ENCODE data around the gene SLC41A2. TPM values are rescaled to one million over a fixed set of nuclear protein-coding genes. Genes with fewer than 3 reads are reported as not detected.

Gene SLC41A2
- total RNA-seq, result 100 to 1,000 TPM in 3 of 6 experiments, 10 to 100 TPM in 3; 64.1 to 115 (median 99.2) TPM
- long read RNA-seq, partial matches to known transcripts, result 0 of 3 reads
- long read RNA-seq, other reads (novel, unspliced or antisense), result 3 of 3 reads

DNA sequence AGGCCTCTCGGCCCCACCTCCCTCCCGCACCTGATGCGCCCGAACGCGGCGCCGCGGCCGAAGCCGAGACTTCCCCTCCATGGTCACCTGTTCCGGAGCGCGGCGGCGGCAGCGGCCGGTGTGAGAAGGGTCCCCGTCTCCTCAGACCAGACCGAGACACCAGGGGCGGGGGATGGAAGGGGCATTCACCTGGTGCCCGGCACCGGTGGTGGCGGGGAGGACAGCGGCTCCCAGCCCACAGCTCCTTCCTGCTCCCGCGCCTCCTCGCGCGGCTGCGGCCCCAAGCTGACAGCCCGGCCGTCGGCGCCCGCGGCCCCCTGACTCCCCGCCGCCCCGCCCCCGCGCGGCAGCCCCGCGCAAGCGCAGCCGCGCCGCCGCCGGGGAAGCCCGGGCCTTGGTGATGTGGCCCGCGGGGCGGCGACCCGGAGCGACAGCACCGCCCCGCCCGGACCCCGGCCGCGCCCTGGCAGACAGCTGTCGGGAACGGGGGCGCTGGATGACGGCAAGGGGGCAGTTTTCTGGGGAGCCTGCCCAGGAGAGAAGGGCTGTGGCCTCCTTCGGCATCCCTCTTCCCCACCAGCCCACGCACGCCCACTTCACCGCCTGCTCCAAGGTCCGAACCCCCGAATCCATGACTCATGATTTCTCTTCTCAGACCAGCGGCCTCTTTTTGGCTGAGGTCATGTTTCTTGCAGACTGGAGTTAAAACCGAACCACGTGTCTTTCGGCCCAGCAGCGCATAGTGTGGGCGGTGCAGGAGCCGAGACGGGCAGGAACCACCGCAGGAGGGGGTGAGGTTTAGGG lies at the start of gene SLC41A2:
Gene SLC41A2, minus strand, starts transcription at position 290 of the 804 bp plus-strand sequence. CDS start 29,763 bp downstream, outside the sequence.
- Histone ChIP-seq H3K4me3 (peak within 1 kb of the TSS; percentile 75 to 83 (median 80)), H3K4me1 (peaks cover 0 to 31% (median 7%) of the 10 kb centered on the region in 4 donors), H3K36me3 (no peaks in the 10 kb centered on the region), H3K27me3 (no peaks in the 10 kb centered on the region), H3K9me3 (no peaks in the 10 kb centered on the region), H3K27ac (peak within 1 kb of the TSS; percentile 87 to 93 (median 91))
- DNase-seq, result peak; percentile 89 to 93 (median 93)
- WGBS (ENCODE audit: insufficient coverage, low coverage, low lambda C conversion rate, missing lambda C conversion rate), result 0% methylated on average over 11 of the region's 83 CpGs
- peak; percentile 83 to 93 (median 90) for ATAC-seq
- intact Hi-C loops (cut with DNase I), result no loop called here
- TF ChIP-seq POLR2A (IDR thresholded peaks at IDR 0.05), result peak; percentile 69
- TF ChIP-seq, protein P1, sequence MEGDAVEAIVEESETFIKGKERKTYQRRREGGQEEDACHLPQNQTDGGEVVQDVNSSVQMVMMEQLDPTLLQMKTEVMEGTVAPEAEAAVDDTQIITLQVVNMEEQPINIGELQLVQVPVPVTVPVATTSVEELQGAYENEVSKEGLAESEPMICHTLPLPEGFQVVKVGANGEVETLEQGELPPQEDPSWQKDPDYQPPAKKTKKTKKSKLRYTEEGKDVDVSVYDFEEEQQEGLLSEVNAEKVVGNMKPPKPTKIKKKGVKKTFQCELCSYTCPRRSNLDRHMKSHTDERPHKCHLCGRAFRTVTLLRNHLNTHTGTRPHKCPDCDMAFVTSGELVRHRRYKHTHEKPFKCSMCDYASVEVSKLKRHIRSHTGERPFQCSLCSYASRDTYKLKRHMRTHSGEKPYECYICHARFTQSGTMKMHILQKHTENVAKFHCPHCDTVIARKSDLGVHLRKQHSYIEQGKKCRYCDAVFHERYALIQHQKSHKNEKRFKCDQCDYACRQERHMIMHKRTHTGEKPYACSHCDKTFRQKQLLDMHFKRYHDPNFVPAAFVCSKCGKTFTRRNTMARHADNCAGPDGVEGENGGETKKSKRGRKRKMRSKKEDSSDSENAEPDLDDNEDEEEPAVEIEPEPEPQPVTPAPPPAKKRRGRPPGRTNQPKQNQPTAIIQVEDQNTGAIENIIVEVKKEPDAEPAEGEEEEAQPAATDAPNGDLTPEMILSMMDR (IDR thresholded peaks at IDR 0.05), result peak in 2 of 4 donors; percentile 47 to 49

DNA sequence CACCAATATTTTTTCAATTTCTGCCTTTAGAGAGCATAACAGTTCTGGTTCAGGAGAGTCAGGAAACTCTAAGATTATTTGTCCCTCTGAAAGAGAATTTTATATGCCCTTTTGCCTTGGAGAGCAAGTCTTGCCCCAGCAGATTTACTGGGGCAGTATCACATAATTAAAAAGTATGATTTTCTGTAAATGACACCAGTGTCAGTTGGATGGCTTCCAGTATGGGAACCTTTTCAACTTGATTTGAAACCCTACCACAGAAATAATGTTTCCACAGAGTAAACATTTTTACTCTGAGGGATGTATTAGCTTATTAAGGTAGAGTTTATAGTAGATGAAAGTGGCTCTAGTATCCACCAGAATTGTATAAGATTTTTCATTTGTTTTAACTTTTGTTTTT lies 43.4 kb upstream of the SLC41A2 start:
- DNase-seq (no peak), ATAC-seq (no peak)
- Histone ChIP-seq H3K27ac (no peak overlapping the region), H3K4me1 (no peaks in the 10 kb centered on the region), H3K9me3 (no peaks in the 10 kb centered on the region), H3K4me3 (no peak overlapping the region), H3K27me3 (no peaks in the 10 kb centered on the region), H3K36me3 (peaks cover 0 to 5% (median 5%) of the 10 kb centered on the region in 4 donors)
- intact Hi-C loops (cut with DNase I), result no loop called here
- TF ChIP-seq, protein P1 (IDR thresholded peaks at IDR 0.05), result no peak
- no peak for TF ChIP-seq POLR2A (IDR thresholded peaks at IDR 0.05)

- H3K4me1 ChIP-seq, result no peaks in the 10 kb centered on the region
- H3K9me3 ChIP-seq, result no peaks in the 10 kb centered on the region
- WGBS (ENCODE audit: insufficient coverage, low coverage, low lambda C conversion rate, missing lambda C conversion rate), result no CpG with 5 or more reads among the region's 7 CpGs
- intact Hi-C loops (cut with DNase I), result no loop called here
- H3K27me3 ChIP-seq, result no peaks in the 10 kb centered on the region
- no peak for TF ChIP-seq POLR2A (IDR thresholded peaks at IDR 0.05)
- TF ChIP-seq, protein P1 (IDR thresholded peaks at IDR 0.05), result no peak
- no peak overlapping the region for H3K4me3 ChIP-seq
- peaks cover 0 to 21% (median 8%) of the 10 kb centered on the region in 4 donors for H3K36me3 ChIP-seq
- ATAC-seq, result no peak
- H3K27ac ChIP-seq, result no peak overlapping the region
- DNase-seq, result no peak
Measured at GRCh38 chr12:104999347-104999685, 41.2 kb upstream of the SLC41A2 start.

DNA sequence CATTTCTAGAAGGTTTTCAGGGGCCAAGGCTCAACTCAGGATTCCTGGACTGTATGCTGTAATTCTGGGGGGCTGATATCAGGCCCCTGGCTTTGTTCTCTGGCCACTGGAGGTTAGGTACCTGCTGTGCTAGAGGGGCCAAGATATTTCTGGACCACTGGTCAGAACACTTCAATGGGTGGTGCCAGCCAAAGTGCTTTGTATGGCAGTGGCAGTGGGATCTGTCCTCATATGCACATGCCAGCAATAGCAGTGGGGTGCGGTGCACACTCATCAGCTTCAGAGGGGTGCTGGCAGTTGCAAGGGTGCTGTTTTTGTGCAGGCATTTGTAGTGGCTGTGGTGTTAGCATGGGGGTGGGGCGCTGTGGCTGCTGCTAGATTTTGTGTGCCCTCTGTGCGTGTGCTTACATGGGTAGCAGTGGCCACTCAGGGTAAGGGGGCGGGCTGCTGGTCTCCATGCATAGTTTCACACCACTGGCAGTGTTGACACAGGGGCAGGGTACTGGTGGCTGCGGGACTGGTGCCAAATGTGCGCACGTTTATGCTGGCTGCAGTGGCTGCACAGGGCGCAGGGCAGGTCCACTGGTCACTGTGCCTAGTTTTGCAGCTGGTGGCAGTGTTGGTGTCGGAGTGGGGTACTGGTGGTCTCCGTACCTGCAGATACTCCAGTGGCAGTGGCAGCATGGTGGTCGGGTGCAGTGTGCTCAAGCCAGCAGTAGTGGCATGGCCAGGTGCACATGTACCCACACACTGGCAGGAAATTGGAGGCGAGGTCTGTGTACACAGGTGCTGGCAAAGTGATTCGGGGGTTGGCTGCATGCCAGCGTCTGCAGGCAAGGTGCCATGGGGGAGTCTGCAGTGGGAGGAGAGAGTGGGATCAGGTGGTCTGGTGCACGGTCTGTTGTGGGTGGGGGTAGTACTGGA lies 40.6 kb upstream of the SLC41A2 start:
- TF ChIP-seq, protein P1 (IDR thresholded peaks at IDR 0.05), result no peak
- TF ChIP-seq POLR2A (IDR thresholded peaks at IDR 0.05), result no peak
- H3K36me3 ChIP-seq, result peaks cover 0 to 21% (median 8%) of the 10 kb centered on the region in 4 donors
- H3K27ac ChIP-seq, result no peak overlapping the region
- ATAC-seq (peak in 1 of 4 donors; percentile 27), DNase-seq (no peak)
- 74% methylated on average over 3 of the region's 15 CpGs for WGBS (ENCODE audit: insufficient coverage, low coverage, low lambda C conversion rate, missing lambda C conversion rate)
- no peaks in the 10 kb centered on the region for H3K27me3 ChIP-seq
- no peak overlapping the region for H3K4me3 ChIP-seq
- H3K4me1 ChIP-seq, result no peaks in the 10 kb centered on the region
- H3K9me3 ChIP-seq, result no peaks in the 10 kb centered on the region
- intact Hi-C loops (cut with DNase I), result no loop called here
